HG03558 (cell line): ENCODE measurements around the gene WWOX.

Experiments used
- ATAC-seq: cut with Tn5 transposase; IDR thresholded peaks from one replicate; pipeline ENCODE4 v1.9.1; 2021; ENCODE audit warnings: moderate number of reproducible peaks; ENCODE audit not compliant: unreplicated experiment; ENCODE audit errors: extremely low read depth

The WWOX gene

DNA sequence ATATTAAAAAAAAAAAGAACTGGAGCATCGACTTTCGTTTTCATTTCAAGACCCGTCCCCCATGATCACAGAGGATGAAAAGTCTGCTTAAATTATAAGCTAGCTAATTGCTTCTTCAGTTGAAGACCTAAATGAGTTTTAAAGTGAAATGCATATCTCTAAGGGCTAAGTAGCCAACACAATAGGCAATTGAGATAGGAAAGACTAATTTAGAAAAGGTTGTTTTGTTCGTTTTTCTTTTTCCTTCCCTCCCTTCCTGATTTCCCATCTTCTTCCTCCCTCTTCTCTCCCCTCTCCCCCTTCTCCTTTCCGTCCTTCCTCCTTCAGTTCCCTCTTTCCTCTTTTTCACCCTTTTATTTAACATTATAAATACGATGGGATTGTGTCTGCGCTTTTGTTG is 377.2 kb downstream of the WWOX start:
- ATAC-seq, result no peak

DNA sequence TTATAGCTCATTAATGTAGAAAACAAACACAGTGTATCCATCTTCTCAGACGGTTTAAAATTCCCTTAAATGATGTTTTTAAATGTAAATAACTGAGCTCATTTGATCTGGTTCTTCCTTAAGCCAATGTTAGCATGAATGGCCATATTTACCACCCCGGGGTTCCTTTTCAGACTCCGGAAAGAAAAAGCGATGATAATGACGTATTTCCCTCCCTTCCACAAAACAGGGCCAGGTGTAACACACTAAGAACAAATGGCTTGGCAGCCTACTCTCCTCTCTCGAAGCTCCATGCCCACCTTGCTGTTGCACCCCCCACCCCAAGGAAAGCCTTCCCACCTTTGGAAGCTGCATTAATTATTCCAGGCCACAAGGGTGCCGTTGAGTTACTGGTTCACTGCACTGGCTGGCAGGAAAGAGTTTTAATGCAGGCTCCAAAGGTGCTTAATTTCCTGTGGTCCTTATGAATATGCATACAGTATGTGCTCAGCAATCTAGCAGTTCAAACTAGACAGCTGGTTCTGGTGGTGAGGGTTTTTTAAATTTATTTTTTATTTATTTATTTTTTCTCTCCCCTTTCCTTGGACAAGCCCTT is 378.9 kb downstream of the WWOX start:
- ATAC-seq, result no peak

DNA sequence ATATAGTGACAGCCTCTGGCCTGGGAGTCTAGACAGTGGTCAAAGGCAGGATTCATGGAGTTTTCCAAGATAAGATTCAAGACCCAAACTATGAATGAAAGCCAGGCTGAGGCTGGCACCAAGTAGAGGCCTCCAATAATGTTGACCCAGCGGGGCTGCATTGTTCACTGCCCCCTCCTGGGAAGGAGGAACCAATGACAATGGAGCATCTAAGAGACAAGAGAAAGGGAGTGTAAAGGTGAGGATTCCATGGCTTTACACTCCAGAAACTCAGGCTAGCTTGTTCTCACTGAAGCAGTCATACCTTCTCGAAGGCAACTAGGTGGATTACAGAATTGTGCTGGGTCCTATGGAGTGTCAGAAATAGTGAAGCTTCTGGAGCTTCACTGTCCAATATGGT is 380.3 kb downstream of the WWOX start:
- ATAC-seq, result no peak

GRCh38 chr16:78480588-78480987 is 381.1 kb downstream of the WWOX start:
- ATAC-seq, result no peak

GRCh38 chr16:78483124-78483992 is 383.9 kb downstream of the WWOX start:
- no peak for ATAC-seq

DNA sequence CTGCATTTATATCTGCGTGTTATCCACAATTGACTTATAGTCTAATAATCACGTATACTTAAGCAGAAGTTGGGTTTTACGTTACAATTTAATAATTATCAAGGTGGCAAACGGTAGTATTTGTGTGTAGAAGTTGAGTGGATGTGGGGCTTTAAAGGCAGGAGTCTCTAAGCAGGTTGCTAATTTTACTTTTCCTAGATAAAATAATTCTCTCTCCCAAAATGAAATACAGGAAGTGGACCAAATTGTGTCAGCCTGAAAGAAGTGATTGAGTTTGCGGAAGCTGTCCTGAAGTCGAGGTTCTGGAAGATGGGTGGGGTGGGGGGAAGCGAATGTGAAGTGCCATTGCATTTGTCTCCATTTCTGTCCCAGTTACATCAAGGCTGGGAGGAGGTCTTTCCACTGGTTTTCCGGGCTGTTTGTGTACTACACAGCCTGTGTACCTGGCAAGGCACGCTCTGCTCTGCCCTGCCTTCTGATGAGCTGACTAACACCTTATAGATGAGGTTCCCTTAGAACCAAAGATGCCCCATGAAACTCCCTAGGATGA is 385.1 kb downstream of the WWOX start:
- ATAC-seq, result no peak

- no peak for ATAC-seq
Observed at GRCh38 chr16:78485188-78485916, 385.9 kb downstream of the WWOX start.

DNA sequence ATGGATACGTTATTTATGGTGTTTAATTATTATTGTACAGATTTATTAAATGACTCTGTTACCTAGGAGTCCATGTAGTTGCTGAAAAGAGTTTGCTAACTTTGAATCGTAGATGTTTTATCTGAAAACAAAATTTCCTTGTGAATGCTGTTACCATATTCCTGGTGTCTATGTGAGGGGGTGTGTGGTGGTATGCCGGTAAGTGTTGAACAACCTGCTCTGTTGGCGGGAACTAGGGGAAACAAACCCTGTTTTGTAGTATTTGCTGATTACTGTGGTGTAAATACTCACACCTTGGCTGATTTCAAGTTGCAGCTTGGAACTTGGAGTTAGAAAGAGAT is 386.4 kb downstream of the WWOX start:
- no peak for ATAC-seq

DNA sequence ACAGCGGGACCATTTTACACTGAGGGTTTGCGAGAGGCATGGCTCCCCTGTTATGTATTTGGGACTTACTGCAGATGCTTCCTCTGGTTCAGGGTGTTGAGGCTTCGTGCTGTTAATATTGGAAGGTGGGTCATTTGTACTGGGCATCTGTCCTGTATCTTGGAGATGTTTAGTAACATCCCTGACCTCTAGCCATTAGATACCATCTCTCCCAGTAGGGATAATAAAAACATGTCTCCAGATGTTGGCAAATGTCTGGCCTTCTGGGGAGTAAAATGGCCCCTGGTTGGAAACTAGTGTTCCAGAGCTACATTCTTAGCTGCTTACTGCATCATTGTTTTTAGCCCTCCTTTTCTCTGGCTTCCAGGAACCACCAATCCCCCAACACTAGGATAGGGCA is 388.0 kb downstream of the WWOX start:
- no peak for ATAC-seq

GRCh38 chr16:78489072-78489471 is 389.6 kb downstream of the WWOX start:
- ATAC-seq, result no peak

- ATAC-seq, result no peak
Observed at GRCh38 chr16:78489631-78490030, 390.2 kb downstream of the WWOX start.

DNA sequence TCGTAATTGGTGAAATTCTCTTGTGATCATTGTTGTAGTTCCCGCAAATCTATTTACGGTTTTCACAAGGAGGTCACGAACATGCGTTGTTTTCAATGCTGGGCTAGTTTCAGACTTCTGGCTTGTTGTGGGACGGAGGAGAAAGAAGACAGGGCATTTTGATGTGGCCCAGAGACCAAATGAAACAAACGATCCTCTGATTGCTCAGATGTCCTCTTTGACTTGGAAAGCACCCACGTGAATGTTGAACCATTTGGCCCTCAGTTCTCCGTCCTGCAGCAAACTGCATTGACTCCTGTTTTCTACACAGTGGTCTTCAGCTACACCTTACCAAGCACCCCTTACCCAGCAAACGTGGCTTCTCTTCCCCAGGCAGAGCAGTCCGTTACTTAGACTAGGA is 391.0 kb downstream of the WWOX start:
- no peak for ATAC-seq

- ATAC-seq, result no peak
Observed at GRCh38 chr16:78490847-78491246, 391.4 kb downstream of the WWOX start.

DNA sequence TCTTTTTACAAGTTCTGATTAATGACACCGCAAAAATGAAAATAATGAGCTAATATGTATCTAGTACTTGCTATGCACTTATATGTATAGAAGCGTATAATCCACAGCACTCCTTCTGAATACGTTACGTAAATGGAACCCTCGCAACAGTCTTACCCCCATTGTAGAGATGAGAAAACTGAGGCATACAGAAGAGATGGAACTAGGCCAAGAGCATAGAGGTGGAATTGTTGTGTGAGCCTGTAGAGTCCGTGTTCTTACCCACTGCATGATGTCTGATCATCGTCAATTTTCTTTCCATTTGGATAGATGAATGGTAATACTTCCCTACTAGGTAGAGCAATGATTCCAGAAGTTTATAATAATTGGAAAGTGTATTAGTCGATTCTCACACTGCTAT is 394.1 kb downstream of the WWOX start:
- no peak for ATAC-seq

DNA sequence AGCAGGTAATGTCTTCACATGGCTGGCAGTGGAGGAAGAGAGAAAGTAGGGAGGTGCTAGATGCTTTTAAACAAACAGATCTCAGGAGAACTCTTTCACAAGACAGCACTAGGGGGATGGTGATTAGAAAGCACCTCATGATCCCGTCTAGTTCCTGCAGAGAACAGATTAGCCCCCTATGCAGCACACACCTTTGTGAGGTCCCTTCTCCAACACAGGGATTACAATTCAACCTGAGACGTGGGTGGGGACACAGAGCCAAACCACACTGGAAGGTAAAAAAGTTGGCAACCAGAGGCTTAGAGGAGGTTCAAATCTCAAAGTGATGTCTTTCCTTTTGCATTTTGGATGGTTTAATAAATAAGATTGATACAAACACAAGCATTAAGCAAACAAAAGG is 394.7 kb downstream of the WWOX start:
- no peak for ATAC-seq

GRCh38 chr16:78494674-78495073 is 395.2 kb downstream of the WWOX start:
- ATAC-seq, result no peak

- ATAC-seq, result no peak
Observed at GRCh38 chr16:78496189-78496588, 396.7 kb downstream of the WWOX start.

DNA sequence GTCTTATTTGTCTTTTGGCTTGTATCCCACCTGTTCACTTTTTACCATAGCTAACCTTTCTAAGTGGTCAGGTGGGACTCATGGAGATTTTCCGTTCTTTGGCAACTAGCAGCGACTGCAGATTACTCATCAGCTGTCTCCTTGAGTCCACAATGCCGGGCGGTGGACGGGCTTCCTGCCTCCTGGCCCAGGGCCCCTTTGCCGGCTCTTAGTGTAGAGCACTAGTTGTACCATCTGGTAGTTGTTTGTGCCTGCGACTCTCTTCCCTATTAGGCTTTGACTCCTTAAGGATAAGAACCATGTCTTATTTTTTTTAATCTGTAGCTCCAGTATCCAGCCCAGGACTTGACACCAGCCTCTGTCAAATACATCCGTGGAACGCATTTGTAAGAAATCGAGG is 399.9 kb downstream of the WWOX start:
- no peak for ATAC-seq

DNA sequence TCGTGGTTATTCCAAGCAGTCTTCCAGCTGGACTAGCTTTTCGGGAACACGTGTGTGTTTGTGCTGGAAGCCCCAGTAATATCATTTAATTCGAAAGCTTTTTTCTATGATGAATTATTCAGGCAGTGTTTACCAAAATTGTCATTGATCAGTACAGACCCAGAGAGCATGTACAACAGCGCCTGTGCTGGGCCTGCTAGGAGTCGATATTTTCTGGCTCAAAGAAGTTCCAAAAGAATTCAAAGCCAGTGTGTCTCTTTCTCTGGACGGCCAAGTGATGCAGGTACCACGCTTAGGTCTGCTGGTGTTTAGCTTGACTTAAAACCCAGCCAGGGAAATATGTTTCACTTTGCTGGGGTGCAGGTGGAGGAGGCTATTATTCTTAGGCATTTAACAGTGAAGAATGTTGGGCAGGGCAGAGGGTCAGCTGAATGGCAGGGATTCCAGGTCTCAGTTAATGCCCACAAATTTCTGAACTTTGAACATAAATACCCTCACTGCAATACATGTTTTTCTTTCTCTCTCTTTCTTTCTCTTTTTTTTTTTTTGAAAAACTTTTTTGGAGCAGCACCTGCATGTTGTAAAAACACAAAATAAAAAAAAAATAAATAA is 401.3 kb downstream of the WWOX start:
- ATAC-seq, result no peak

GRCh38 chr16:78501744-78502143 is 402.3 kb downstream of the WWOX start:
- ATAC-seq, result no peak
